NCI-H524 treated with DMSO at 0.1 percent for 48 hours (cell line): ENCODE measurements around the gene XRCC2.

Source experiments
- DNase-seq: peaks from one replicate; lab custom pipeline; 2025; lab: John Stamatoyannopoulos, UW

XRCC2 gene

GRCh38 chr7:152615031-152615741 lies 60.8 kb downstream of the XRCC2 start:
- peak; percentile 66 for DNase-seq

- DNase-seq: no peak
Measured at GRCh38 chr7:152608656-152609055, 67.3 kb downstream of the XRCC2 start.

GRCh38 chr7:152608208-152608607 lies 67.7 kb downstream of the XRCC2 start:
- DNase-seq: no peak

- DNase-seq: no peak
Measured at GRCh38 chr7:152607007-152607406, 68.9 kb downstream of the XRCC2 start.

GRCh38 chr7:152602962-152603361 lies 73.0 kb downstream of the XRCC2 start:
- no peak for DNase-seq

- DNase-seq: no peak
Measured at GRCh38 chr7:152601305-152601798, 74.6 kb downstream of the XRCC2 start.

- no peak for DNase-seq
Measured at GRCh38 chr7:152600266-152600665, 75.7 kb downstream of the XRCC2 start.

- no peak for DNase-seq
Measured at GRCh38 chr7:152597507-152597906, 78.4 kb downstream of the XRCC2 start.

- no peak for DNase-seq
Measured at GRCh38 chr7:152596824-152597223, 79.1 kb downstream of the XRCC2 start.
